Keratinocyte (primary cell): ENCODE data around the gene PLXNA1. TPM values are rescaled to one million over a fixed set of nuclear protein-coding genes. Genes with fewer than 3 reads are reported as not detected.

Source experiments
- DNase-seq: peaks from one replicate; pipeline ENCODE4 v3.0.0-alpha.2; 2011; ENCODE audit warnings: low read depth, missing footprints, low spot score
- FAIRE-seq: peaks from 2 replicates; lab custom pipeline; 2011; peaks lifted over from hg19 to GRCh38; lab: Jason Lieb, UNC
- H2AFZ ChIP-seq: 2 replicates; pipeline ENCODE4 v1.6.0; 2012; ENCODE audit warnings: low read length, control low read depth, inconsistent platforms; ENCODE audit not compliant: control insufficient read depth
- H3K27ac ChIP-seq: 2 replicates; pipeline ENCODE4 v1.5.1; 2011; ENCODE audit warnings: low read length; ENCODE audit not compliant: control insufficient read depth, insufficient read depth
- H3K27me3 ChIP-seq: 3 replicates; pipeline ENCODE4 v1.6.0; 2011; ENCODE audit warnings: low read length; ENCODE audit not compliant: control insufficient read depth, insufficient read depth; ENCODE audit errors: extremely low read depth
- H3K36me3 ChIP-seq, 2 experiments: 2 replicates in 1 of 2; 3 replicates in 1 of 2; pipeline ENCODE4 v1.5.1; 2011; ENCODE audit warnings: low read length in 2 of 2, mild to moderate bottlenecking in 1 of 2; ENCODE audit not compliant: control insufficient read depth in 2 of 2, insufficient read depth in 2 of 2; ENCODE audit errors: extremely low read depth in 1 of 2
- H3K4me1 ChIP-seq: 3 replicates; pipeline ENCODE4 v1.5.1; 2011; ENCODE audit warnings: low read length; ENCODE audit not compliant: control insufficient read depth, insufficient read depth; ENCODE audit errors: extremely low read depth
- H3K4me2 ChIP-seq: 3 replicates; pipeline ENCODE4 v1.6.0; 2011; ENCODE audit warnings: low read depth, low read length; ENCODE audit not compliant: control insufficient read depth, insufficient read depth; ENCODE audit errors: extremely low read depth
- H3K4me3 ChIP-seq, 3 experiments: fragments of 200-600 bp in 1 of 3; sonication (generic) in 1 of 3; 2 replicates in 2 of 3; 3 replicates in 1 of 3; pipeline ENCODE4 v1.5.1; 2011 to 2016; ENCODE audit warnings: low read length in 3 of 3, mild to moderate bottlenecking in 3 of 3, control low read depth in 2 of 3, inconsistent platforms in 1 of 3, low read depth in 1 of 3, mixed read lengths in 1 of 3, mixed run types in 1 of 3, moderate library complexity in 1 of 3; ENCODE audit not compliant: control insufficient read depth in 2 of 3, insufficient read depth in 2 of 3; ENCODE audit errors: extremely low read depth in 1 of 3
- H3K79me2 ChIP-seq: 2 replicates; pipeline ENCODE4 v1.6.0; 2012; ENCODE audit warnings: low read length; ENCODE audit not compliant: control insufficient read depth, insufficient read depth
- H3K9ac ChIP-seq: 3 replicates; pipeline ENCODE4 v1.6.0; 2011; ENCODE audit warnings: low read length; ENCODE audit not compliant: control insufficient read depth, insufficient read depth; ENCODE audit errors: extremely low read depth
- H3K9me1 ChIP-seq: 3 replicates; pipeline ENCODE4 v1.6.0; 2011; ENCODE audit warnings: low read length; ENCODE audit not compliant: control insufficient read depth, insufficient read depth; ENCODE audit errors: extremely low read depth
- H3K9me3 ChIP-seq: 2 replicates; pipeline ENCODE4 v1.5.1; 2012; ENCODE audit warnings: low read depth, low read length; ENCODE audit not compliant: control insufficient read depth
- H4K20me1 ChIP-seq: 3 replicates; pipeline ENCODE4 v1.6.0; 2011; ENCODE audit warnings: low read length; ENCODE audit not compliant: control insufficient read depth, insufficient read depth; ENCODE audit errors: extremely low read depth
- EZH2 ChIP-seq: IDR thresholded peaks from one replicate; pipeline ENCODE4 v1.6.1; 2012; ENCODE audit warnings: inconsistent platforms, mild to moderate bottlenecking, low read length, moderate library complexity
- dilution Hi-C: fragments of 300-500 bp; cut with MboI; formaldehyde crosslinking; loops from one replicate; pipeline ENCODE4 v1.7.0; 2020; ENCODE audit warnings: low sequenced_read_pairs; ENCODE audit not compliant: extremely low pct_ligation_motif_present
- polyA plus RNA-seq, 5 experiments: library from polyadenylated mRNA; depleted of rRNA in 3 of 5; stranded (reverse) in 3 of 5; stranded (forward) in 1 of 5; unstranded in 1 of 5; fragments of >200 nt; gene quantifications; 1 replicate in 1 of 5; 2 replicates in 3 of 5; 3 replicates in 1 of 5; pipeline versions ENCODE4 v1.2.1 to v1.2.3, GENCODE V29; 2011 to 2012; ENCODE audit warnings: missing spikeins in 2 of 5, low read depth in 1 of 5, low replicate concordance in 1 of 5
- TF ChIP-seq, protein P1 (sequence below), 3 experiments: IDR thresholded peaks in 1 of 3; conservative IDR thresholded peaks in 1 of 3; optimal IDR thresholded peaks in 1 of 3; 2 replicates in 2 of 3; 3 replicates in 1 of 3; pipeline versions ENCODE3 to v1.5.1; 2011; ENCODE audit warnings: low read length in 3 of 3, mild to moderate bottlenecking in 3 of 3, moderate library complexity in 2 of 3, control low read depth in 1 of 3, inconsistent platforms in 1 of 3; ENCODE audit not compliant: insufficient read depth in 2 of 3; ENCODE audit errors: extremely low read depth in 1 of 3

The PLXNA1 gene
- polyA plus RNA-seq, 1 donor (not counting 4 experiments of a cell fraction or from before 2014, with no cell fraction given), result 38.4 TPM

- Histone ChIP-seq H3K27ac (no peak overlapping the region), H2AFZ (no peak overlapping the region), H3K4me3 (no peak overlapping the region), H3K9me3 (no peaks in the 10 kb centered on the region), H3K9ac (no peak overlapping the region), H3K79me2 (peaks cover 92% of the 10 kb centered on the region), H3K4me1 (peaks cover 20% of the 10 kb centered on the region), H3K27me3 (no peaks in the 10 kb centered on the region), H3K4me2 (no peak overlapping the region), H3K36me3 (peaks cover 15 to 33% of the 10 kb centered on the region in 2 experiments), H3K9me1 (no peaks in the 10 kb centered on the region), H4K20me1 (peaks cover 52% of the 10 kb centered on the region)
- TF ChIP-seq, protein P1, sequence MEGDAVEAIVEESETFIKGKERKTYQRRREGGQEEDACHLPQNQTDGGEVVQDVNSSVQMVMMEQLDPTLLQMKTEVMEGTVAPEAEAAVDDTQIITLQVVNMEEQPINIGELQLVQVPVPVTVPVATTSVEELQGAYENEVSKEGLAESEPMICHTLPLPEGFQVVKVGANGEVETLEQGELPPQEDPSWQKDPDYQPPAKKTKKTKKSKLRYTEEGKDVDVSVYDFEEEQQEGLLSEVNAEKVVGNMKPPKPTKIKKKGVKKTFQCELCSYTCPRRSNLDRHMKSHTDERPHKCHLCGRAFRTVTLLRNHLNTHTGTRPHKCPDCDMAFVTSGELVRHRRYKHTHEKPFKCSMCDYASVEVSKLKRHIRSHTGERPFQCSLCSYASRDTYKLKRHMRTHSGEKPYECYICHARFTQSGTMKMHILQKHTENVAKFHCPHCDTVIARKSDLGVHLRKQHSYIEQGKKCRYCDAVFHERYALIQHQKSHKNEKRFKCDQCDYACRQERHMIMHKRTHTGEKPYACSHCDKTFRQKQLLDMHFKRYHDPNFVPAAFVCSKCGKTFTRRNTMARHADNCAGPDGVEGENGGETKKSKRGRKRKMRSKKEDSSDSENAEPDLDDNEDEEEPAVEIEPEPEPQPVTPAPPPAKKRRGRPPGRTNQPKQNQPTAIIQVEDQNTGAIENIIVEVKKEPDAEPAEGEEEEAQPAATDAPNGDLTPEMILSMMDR (optimal IDR thresholded peaks at IDR 0.05 in 1 of 3, IDR thresholded peaks at IDR 0.05 in 1 of 3, conservative IDR thresholded peaks at IDR 0.05 in 1 of 3; ENCODE audit: extremely low read depth in 1 of 3, insufficient read depth in 2 of 3, low read length in 3 of 3), result no peak
- no peak for TF ChIP-seq EZH2
- dilution Hi-C loops, result no loop called here
- no peak for FAIRE-seq
- no peak for DNase-seq
Observed at GRCh38 chr3:126987596-126987995, 4.7 kb downstream of the PLXNA1 start.

- H3K4me1 ChIP-seq, result peaks cover 20% of the 10 kb centered on the region
- dilution Hi-C loops, result no loop called here
Observed at GRCh38 chr3:126988451-126989021, 5.6 kb downstream of the PLXNA1 start.

More at GRCh38 chr3:126988451-126989021, 5.6 kb downstream of the PLXNA1 start:
- peaks cover 19 to 33% of the 10 kb centered on the region in 2 experiments for H3K36me3 ChIP-seq
- no peak overlapping the region for H3K4me2 ChIP-seq
- TF ChIP-seq, protein P1 (optimal IDR thresholded peaks at IDR 0.05 in 1 of 3, IDR thresholded peaks at IDR 0.05 in 1 of 3, conservative IDR thresholded peaks at IDR 0.05 in 1 of 3; ENCODE audit: extremely low read depth in 1 of 3, insufficient read depth in 2 of 3, low read length in 3 of 3), result no peak
- TF ChIP-seq EZH2, result no peak
- no peaks in the 10 kb centered on the region for H3K9me3 ChIP-seq
- DNase-seq (no peak), FAIRE-seq (no peak)
- peaks cover 100% of the 10 kb centered on the region for H3K79me2 ChIP-seq
- no peak overlapping the region for H3K4me3 ChIP-seq
- H3K27ac ChIP-seq, result no peak overlapping the region
- no peak overlapping the region for H2AFZ ChIP-seq
- no peak overlapping the region for H3K9ac ChIP-seq
- no peaks in the 10 kb centered on the region for H3K27me3 ChIP-seq
- no peaks in the 10 kb centered on the region for H3K9me1 ChIP-seq
- peaks cover 61% of the 10 kb centered on the region for H4K20me1 ChIP-seq
